ENCODE measurements around the gene CACNA1G.
A peak's percentile ranks its signal among the peaks of the same experiment; 100 is the strongest.

- TF ChIP-seq CTCF (IDR thresholded peaks at IDR 0.05; ENCODE audit: insufficient read depth, low read depth, low read length) (peak; percentile 79), EZH2 (IDR thresholded peaks at IDR 0.05; ENCODE audit: insufficient read depth, low read length) (no peak)
These were observed 9.7 kb upstream of the CACNA1G start for GRCh38 chr17:50550661-50551432.
